Omental fat pad (tissue), 4 donors: Measurements from ENCODE around the gene CORO2A. TPM values are rescaled to one million over a fixed set of nuclear protein-coding genes. Genes with fewer than 3 reads are reported as not detected.
A peak's percentile ranks its signal among the peaks of the same experiment; 100 is the strongest.

Experiments used
- ATAC-seq: fragments of 150-250 bp; one replicate; pipeline ENCODE4 v1.9.1; 2016; ENCODE audit warnings: mild to moderate bottlenecking, moderate library complexity; ENCODE audit not compliant: low FRiP score
- DNase-seq: peaks from one replicate; pipeline ENCODE4 v3.0.0-alpha.2; 2019; ENCODE audit warnings: low spot score
- CTCF ChIP-seq, 3 donors: fragments of 450-650 bp; IDR thresholded peaks; one replicate each; pipeline ENCODE4 v1.5.1; 2016 to 2017; ENCODE audit warnings: antibody characterized with exemption in 3 of 3, mild to moderate bottlenecking in 3 of 3, moderate library complexity in 2 of 3
- total RNA-seq, 4 donors: library from RNA; depleted of rRNA; stranded (reverse); fragments of >200 nt; gene quantifications; one replicate each; pipeline ENCODE4 v1.1.0, GENCODE V29; 2016

CORO2A gene
- total RNA-seq, 4 donors from 2014 or later: 0.56 to 4.4 (median 2.9) TPM

- no peak for TF ChIP-seq CTCF (IDR thresholded peaks at IDR 0.05)
- DNase-seq (no peak), ATAC-seq (peak; percentile 55)
Observed at GRCh38 chr9:98087420-98088354, 104.8 kb downstream of the CORO2A start.

GRCh38 chr9:98086461-98086860 is 106.0 kb downstream of the CORO2A start:
- DNase-seq (no peak), ATAC-seq (no peak)
- no peak for TF ChIP-seq CTCF (IDR thresholded peaks at IDR 0.05)

GRCh38 chr9:98085944-98086343 is 106.5 kb downstream of the CORO2A start:
- DNase-seq (no peak), ATAC-seq (no peak)
- TF ChIP-seq CTCF (IDR thresholded peaks at IDR 0.05): no peak

- DNase-seq (no peak), ATAC-seq (no peak)
- no peak for TF ChIP-seq CTCF (IDR thresholded peaks at IDR 0.05)
Observed at GRCh38 chr9:98085058-98085457, 107.4 kb downstream of the CORO2A start.

- DNase-seq (no peak), ATAC-seq (no peak)
- no peak for TF ChIP-seq CTCF (IDR thresholded peaks at IDR 0.05)
Observed at GRCh38 chr9:98084396-98084795, 108.0 kb downstream of the CORO2A start.

- ATAC-seq (no peak), DNase-seq (no peak)
- no peak for TF ChIP-seq CTCF (IDR thresholded peaks at IDR 0.05)
Observed at GRCh38 chr9:98083566-98084183, 108.8 kb downstream of the CORO2A start.
